ENCODE measurements around the gene HOXA9.

Gene HOXA9

GRCh38 chr7:27200761-27201579, 35.6 kb upstream of the HOXA9 start:
- no peak for DNase-seq

DNA sequence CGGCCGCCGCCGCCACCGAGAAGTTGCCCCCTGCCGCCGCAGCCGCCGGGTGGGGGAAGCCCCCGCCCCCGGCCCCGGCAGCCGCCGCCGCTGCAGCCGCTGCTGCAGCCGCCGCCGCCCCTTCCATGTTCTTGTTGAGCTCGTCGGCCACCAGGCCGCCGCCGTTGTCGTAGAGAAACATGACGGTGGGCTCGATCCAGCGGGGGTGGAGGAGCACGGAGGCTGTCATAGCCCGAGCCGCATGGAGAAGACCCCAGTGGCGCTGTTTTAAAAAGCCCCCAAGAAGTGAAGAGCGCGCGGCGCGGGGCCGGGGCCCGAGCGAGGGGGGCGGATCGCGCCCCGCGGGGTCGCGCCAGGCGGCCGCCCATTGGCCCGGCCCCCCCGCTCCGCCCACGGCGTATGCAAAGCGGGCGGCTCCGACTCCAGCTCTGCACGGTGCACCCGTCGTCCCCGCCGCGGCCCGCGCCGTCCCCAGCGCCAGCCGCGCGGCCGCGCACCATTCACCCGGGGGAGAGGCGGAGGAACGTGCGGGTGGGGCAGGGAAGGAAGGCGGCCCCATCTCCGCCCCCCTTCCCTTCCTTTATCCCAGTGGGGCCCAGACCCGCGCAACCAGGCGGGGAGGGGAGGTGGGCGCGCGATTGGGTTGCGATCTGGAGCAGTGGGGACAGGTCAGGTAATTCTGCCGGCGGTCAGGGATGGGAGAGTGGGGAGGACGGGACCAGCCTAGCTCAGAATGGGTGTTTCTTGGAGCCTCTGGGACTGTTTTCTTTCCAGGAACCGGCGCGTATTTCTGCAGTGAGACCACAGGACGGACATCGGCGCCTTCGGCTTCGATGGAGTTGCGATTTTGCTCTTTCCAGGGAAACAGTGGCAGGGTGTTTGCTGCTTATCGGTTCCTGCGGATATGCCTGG, 34.8 kb upstream of the HOXA9 start, which contains the start of gene HOXA13:
TSS of gene HOXA13 (minus strand) at position 243 of the 912 bp plus-strand sequence. CDS start at position 229, 14 bp downstream.
- DNase-seq, result no peak

GRCh38 chr7:27198871-27199801, 33.8 kb upstream of the HOXA9 start:
- DNase-seq, result no peak

- DNase-seq, result no peak
These were observed 33.0 kb upstream of the HOXA9 start for GRCh38 chr7:27198138-27198841.

- no peak for DNase-seq
These were observed 32.1 kb upstream of the HOXA9 start for GRCh38 chr7:27197137-27198042.

DNA sequence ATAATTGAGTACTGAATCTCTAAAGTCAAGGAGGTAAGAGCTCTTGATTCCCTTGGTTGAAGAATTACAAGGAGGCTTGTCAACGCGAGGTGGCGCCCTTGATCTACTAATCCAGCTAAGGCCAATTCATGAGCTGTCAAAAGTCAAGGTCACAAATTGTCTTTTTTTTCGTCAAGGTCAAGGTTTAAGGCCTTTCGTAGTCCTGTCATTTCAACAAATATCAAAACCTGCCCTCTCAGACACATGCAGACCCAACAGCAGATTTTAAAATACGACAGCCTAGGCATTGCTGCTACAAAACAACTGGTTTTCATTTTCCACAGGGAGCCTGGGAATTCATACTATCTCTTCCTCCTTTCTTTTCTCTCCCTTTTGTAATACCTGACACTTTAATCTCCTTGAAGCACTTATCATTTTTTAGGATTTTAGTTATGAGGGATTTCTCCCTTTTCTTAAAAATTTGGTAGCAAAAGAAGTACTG, 31.0 kb upstream of the HOXA9 start:
- peak; percentile 86 for DNase-seq

GRCh38 chr7:27194686-27195379, 29.5 kb upstream of the HOXA9 start:
- no peak for DNase-seq

- no peak for DNase-seq
These were observed 28.6 kb upstream of the HOXA9 start for GRCh38 chr7:27194002-27194352.

- no peak for DNase-seq
These were observed 28.1 kb upstream of the HOXA9 start for GRCh38 chr7:27193335-27194001.

- no peak for DNase-seq
These were observed 27.4 kb upstream of the HOXA9 start for GRCh38 chr7:27192546-27193334.

DNA sequence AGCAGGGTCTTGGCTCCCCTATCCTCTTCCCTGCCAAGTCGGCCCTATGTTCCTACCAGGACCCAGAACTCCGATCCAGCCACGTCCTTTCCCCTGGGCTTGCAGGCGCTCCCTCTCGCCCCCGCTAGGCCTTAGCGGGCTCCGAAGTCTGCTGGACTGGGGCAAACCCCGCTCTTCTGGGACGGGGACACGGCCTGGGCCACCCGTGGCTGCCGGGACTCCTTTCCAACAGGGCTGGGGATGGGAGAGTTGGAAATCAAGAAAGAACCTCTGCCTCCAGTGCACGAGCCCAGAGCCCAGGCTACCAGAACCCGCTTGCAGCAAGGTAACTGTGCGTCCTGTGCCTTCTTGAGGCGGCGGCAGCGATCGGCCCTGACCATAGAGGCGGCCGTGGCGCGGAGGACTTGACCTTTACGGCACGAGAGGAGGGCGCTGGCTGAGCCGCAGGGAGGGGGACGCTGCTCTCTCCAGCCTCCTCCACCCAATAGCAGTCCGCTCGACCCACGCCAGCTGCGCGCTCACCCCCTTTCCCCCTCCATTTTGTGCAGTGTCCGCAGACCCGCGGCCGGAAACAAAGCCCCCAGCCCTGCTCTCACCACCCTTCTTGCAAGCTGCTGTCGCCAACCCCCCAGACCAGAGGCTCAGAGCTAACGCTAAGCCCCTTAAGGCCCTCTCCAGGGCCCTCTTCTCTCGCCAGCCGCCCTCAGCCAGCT, 26.7 kb upstream of the HOXA9 start:
- no peak for DNase-seq

GRCh38 chr7:27191161-27191731, 25.9 kb upstream of the HOXA9 start:
- peak; percentile 6 for DNase-seq

- DNase-seq, result peak; percentile 3
These were observed 24.8 kb upstream of the HOXA9 start for GRCh38 chr7:27189997-27190748.

- peak; percentile 12 for DNase-seq
These were observed 24.1 kb upstream of the HOXA9 start for GRCh38 chr7:27189295-27189996.

DNA sequence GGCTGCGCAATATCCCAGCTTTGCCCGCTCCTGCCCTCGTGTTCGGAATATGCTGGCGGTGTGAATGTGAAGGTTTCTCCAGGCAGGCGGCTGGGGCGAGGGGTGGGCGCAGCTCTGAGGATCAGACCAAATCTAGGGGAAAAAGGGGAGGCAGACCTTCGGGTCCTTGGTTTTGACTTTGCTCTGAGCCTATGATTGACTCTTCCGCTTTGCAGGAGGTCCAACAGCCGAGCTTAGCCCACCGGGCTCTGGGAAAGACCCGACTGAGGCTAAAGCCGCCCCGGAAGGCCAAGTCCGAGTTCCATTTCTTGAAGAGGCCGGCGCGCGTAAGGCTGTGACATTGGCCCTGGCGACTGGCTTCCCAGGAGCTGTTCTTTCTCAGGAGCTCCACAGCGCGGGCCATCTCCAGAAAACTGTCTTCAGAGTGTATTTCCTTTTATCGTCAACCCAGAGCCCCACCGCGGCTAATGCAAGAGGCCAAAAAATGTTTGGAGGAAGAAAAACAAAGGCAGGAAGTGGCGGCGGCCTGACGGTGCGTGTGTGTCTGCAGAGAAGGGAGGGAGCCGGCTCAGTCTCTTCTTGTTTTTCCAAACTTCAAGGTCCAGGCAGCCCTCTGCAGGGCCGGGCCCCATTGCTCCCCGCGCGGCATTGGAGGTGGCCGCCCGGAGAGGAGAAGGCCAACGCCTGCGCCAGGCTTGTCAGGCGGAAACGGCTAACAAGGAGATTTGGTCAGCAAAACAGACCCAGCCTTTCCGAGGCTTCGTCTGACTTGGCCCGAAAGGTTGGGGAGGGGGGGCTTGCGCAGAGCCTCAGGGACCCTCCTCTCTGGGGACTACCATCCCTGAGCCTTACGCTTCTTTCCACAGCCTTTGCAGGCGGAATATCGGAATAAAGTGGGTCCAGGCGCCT, 23.3 kb upstream of the HOXA9 start:
- DNase-seq, result peak; percentile 25

Measured in activated naive CD4-positive, alpha-beta T cell treated with anti-CD3 and anti-CD28 coated beads, Interleukin-2, amount 50 U/mL, for 16 hours (primary cell).